NCI-H446 (cell line): Measurements from ENCODE around the gene NDUFAF7.
"Not testable (repeated sequence)": the region's sequence is repeated elsewhere in the genome, so short reads cannot be mapped to it uniquely, and the experiment has no call there.

Experiments
- DNase-seq, 2 experiments: peaks; one replicate each; lab custom pipeline; 2025; lab: John Stamatoyannopoulos, UW

The NDUFAF7 gene, protein sequence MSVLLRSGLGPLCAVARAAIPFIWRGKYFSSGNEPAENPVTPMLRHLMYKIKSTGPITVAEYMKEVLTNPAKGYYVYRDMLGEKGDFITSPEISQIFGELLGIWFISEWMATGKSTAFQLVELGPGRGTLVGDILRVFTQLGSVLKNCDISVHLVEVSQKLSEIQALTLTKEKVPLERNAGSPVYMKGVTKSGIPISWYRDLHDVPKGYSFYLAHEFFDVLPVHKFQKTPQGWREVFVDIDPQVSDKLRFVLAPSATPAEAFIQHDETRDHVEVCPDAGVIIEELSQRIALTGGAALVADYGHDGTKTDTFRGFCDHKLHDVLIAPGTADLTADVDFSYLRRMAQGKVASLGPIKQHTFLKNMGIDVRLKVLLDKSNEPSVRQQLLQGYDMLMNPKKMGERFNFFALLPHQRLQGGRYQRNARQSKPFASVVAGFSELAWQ

DNA sequence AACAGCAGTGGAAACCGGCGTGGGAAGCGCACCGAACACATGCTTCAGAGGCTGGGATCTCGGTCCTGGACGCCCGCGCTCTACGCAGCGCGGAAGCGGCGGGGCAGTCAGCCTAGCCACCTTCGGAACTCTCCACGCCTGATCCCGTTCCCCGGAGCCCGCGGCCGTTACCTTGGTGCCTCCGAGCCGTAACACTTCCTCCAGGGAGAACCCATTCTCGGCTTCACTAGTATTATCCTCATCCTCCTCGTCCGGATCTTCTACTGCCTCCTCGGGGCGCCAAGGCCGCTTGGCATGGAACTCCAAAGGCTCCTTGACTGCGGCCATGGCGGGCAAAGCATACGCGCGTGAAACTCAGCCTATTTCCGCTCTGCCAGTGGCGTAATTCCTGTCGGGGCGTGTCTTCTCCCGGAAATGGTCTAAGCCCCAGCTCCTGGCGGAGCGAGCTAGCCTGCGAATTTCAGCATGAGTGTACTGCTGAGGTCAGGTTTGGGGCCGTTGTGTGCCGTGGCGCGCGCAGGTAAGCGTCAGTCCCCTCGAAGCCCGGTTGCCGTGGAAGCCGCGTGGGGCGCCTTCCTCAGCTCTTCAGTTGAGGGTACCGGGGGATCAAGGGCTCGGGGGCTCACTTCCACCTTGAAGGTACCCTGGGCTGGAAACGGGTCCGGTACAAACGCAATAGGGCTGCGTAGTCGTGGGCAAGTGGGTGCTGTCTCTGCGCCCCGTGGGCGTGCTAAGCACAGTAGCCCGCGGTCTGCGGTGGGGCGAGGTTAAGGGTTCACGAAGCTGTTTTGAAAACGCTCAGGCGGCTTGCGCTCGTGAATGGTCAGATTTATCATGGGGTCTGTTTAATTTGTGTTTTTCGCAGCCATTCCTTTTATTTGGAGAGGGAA is at the start of gene NDUFAF7, which contains the start of gene CEBPZ:
NDUFAF7 (plus strand) TSS at position 418 of the 890 bp plus-strand sequence; CDS start at position 466, 48 bp downstream.
CEBPZ (minus strand) TSS at position 356 of the 890 bp plus-strand sequence; CDS start at position 327, 29 bp downstream.
- peak; percentile 77 to 89 for DNase-seq

DNA sequence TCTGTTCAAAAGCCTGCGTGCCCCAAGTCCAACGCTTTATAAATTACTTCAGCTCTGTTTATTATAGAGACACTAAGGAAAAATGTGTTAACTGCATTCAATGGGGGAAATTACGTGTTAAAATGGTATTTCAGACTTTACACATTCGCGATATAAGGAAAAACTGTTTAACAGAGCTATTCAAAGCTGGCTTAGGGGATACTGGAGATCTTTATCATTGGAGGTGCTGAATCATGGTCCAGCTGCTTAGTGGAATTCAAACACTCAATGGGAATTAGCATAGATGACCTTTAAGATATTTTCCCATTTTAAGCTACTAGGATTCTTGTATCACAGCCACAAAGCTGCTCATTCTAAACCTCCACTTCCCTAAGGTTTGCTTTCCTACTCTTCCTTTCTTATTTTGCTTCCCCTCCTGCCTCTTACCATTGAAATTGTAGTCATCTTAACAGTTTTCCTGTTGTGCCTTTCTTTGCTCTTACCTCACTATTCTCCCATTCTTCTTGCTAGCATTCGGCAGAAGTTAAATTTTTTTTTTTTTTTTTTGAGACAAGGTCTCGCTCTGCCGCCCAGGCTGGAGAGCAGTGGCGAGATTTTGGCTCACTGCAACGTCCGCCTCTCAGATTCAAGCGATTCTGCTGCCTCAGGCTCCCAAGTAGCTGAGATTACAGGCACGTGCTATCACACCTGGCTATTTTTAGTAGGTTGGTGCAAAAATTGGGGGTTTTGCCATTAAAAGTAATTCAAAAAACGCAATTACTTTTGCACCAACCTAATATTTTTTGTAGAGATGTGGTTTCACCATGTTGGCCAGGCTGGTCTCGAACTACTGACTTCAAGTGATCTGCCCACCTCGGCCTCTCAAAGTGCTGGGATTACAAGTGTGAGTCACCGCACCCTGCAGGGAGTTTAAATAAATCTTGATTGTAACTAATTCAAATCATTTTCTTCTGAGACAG is 49.5 kb upstream of the NDUFAF7 start:
- DNase-seq, result no peak

DNA sequence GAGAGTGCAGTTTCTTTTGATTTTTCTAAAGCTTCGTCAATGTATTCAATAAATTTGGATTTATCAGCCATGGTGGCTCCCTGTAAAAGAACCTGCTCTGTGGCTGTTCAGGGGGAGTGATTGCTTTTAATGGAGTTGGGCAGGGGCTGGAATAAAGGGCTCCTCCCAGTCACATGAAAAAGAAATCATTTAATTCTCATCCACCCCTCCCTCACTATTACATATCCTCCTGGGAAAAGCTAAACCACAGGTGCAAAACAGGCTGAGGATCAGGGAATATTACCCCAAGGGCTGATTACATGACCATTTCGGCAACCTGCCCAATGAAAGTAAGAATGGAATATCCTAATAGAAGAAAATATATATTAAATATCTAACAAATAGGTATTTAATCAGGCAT is 42.9 kb upstream of the NDUFAF7 start, which contains the start of gene SULT6B1:
SULT6B1 (minus strand) TSS at position 101 of the 400 bp plus-strand sequence; CDS start at position 71, 30 bp downstream.
- no peak for DNase-seq

DNA sequence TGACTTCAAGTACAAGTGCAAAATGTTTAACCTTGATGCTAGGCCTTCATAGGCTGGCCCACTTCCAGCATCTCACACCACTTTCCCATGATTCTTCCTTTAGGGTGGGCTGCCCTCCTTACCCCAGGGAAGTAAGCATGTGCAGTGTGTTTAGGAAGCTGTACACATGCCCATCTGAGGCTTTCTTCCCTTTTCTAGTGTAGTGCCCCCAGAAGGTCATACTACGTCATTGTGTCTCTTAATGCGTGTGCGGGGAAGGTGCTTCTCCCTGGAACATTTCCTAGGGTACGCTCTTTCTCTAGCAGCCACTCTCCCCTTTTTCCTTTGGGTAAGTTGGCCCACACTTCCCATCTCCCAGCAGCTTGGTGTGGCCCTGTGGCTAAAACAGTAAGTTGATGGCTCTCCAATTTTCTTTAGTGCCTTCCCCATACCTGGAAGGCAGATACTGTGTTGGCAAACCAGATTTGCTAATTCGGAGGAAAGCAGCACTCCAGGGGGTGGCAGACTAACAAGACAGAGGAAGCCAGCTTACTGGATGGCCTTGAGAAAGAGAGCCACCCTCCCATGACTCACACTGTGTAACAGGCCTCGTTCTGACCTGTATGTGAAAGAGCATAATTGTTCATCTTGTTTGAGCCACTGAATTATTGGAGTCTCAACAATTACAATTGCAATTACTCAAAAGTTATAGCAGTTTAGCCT is 41.9 kb upstream of the NDUFAF7 start:
- DNase-seq, result peak in 1 of 2 experiments; percentile 29

DNA sequence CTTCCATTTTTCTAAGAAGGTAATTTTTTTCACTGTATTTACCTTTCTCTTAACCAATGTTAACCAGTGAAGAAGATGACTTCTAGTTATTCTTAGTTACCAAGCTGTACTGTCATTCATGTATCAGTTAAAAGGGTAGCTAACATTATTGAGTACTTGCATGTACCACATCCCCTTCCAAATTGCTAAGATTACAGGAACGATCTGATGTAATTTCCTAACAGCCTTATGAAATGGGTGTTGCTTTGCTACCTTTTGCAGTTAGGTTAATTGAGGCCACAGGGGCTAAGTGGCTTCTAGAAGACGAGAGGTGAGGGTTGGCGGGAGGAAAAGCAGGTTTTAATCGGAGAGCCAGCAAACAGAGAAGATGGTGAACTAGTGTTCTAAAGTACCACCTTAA is 41.2 kb upstream of the NDUFAF7 start:
- DNase-seq, result no peak

DNA sequence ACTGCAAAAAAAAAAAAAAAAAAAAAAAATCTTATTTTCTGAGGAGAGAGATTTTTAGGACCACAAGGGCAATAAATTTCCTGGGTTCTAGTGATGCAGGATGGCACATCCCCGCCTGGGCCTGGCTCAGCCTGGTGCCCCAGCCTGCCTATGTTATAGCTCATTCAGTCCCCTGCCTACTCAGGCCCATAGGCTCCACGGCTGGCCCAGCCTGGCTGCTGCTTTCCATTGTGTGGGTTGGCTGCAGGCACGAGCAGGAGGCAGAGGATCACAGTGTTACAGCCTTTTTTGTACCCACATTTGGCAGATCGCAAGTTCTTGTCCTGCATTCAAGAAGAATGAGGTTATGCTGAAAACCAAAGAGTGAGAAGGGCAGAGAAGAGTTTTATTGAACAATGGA is 40.2 kb upstream of the NDUFAF7 start:
- DNase-seq, result no peak

DNA sequence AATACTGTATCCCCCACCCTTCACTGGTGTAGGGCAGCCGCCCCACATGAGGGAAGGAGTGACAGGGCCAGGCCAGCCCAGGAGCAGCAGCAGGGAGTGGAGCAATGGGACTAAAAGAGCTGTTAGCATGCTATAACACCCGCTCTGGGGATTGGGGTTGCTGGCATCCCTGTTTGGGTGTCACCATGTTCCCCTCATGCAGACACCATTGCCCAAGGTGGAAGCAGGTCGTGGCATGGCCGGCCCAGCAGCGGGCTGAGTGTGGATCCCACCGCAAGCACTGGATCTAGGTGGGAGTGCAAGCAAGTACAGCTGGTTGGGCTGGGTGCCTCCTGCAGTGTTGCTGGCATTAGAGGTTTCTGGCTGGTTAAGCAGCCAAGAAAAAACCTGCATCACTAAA is 39.7 kb upstream of the NDUFAF7 start:
- DNase-seq, result no peak

DNA sequence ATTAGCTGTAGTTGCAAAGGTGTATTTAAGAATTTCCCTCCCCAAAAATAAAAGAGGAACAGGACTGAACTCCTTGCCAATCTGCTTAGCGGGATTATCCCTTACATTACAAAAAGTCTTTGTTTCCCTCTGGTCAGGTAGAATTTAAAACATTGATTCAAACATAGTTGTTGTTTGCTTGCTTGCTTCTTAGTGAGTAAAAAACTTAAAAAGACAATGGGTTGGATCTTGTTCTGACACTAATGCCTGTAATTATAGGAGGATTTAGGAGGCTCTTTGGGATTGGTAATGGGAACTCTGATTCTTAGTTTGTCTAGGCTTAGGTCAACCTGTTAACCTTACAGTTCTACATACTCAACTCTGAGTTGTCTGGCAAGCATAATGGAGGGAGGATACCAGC is 38.9 kb upstream of the NDUFAF7 start:
- DNase-seq, result no peak

DNA sequence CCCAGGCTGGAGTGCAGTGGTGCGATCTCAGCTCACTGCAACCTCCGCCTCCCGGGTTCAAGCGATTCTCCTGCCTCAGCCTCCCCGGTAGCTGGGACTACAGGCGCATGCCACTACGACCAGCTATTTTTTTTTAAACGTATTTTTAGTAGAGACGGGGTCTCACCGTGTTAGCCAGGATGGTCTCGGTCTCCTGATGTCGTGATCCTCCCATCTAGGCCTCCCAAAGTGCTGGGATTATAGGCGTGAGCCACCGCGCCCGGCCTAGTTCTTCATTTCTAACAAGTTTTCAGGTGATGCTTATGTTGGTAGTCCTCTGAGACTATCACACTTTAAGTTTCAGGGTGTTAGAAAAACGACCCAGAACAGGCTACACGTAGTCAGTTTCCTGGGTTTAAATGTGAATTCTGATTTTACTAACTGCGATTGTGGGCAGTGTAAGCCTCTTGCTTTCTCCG is 35.6 kb upstream of the NDUFAF7 start:
- DNase-seq, result not testable (repeated sequence)

DNA sequence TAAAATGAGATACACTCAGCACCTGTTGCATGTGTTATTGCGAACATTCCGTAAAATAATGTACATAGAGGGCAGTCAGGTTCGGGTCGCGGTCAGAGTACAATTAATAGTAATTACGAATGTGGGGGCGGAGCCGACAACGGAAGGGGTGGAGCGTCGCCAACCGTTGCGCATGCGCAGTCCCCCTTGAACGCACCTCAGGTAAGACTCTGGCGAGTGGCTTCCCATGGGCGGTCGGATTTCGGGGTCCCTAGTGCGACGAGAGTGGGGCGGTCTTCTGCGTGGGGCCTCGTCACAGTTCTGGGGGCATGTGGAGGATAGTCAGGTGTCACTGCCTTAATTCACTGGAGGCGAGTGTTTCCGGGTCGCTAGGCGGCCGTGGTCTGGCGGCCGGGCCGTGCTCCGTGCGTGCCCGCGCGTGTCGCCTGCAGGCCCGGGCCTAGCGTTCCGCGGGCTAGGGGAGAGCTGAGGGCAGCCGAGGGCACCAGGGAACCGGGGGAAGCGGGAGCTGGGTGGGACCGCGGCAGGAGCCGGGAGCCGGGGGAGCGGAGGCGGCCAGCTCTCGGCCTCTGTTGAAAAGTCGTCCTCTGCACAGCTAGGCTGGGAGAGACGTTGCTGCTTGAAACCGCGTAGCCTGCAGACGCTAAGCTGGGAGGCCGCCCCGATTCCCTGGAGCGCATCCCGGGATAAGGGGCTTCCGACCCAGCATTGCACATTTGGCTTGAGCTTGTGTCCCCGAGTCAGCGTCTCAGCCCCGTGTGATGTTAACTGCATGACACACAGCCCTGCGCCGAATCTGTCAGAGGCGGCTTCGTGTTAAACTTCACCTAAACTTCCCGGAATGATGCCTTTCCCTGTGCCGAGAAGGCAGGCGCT is 34.9 kb upstream of the NDUFAF7 start, which contains the start of gene CEBPZOS:
CEBPZOS (plus strand) TSS at position 177 of the 876 bp plus-strand sequence. CDS start 3,209 bp downstream, outside the sequence.
- DNase-seq, result peak; percentile 73 to 85

DNA sequence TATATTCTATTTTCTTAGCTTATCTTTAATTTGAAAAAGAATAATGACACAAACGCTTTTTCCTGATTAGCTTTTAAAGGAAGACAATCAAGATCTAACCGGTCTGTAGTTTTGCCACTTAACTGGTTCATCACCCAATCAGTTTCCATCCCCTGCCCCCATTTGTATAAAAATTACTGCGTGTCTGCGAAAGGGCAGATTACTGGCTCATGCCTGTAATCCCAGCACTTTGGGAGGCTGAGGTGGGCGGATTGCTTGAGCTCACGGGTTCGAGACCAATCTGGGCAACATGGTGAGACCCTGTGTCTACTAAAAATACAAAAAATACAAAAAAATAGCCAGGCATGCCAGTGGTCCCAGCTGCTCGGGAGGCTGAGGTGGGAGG is 32.8 kb upstream of the NDUFAF7 start:
- DNase-seq, result no peak

DNA sequence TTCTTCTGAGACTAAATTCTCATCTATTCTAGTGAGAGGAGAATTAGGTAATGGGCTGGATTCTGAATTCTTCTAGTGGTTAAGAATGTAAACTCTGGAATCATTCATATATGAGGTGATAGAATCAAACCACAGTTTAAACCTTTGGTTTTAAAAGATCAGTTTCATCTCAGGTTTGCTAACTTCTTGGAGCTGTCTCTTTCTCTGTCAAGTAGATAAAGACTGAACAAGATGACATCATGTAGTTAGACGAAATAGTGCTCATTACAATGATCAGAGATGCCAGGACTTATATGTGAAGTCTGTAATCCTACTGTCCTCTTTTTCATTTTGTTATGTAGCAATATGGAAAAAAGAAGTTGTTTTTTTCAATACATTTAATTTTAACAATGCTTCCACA is 30.2 kb upstream of the NDUFAF7 start:
- no peak for DNase-seq

DNA sequence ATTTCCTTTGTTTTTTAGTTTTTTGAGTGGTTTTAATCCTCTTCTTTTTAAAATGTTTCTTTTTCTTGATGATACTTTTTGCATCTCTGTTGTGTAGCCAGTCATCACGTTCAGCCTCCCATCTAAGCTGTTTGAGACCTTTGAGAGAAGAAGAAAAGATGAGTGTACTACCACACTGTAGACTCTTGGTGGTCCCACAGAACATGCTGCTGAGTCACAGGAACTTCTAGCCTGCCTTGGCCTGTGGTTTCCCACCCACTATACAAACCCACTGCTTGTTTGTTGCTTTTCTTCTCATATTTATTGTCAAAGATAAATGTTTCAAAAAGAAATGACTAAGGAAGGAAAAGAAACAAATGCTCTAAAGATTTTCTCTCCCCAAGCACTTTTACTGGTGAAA is 29.7 kb upstream of the NDUFAF7 start:
- DNase-seq, result no peak

DNA sequence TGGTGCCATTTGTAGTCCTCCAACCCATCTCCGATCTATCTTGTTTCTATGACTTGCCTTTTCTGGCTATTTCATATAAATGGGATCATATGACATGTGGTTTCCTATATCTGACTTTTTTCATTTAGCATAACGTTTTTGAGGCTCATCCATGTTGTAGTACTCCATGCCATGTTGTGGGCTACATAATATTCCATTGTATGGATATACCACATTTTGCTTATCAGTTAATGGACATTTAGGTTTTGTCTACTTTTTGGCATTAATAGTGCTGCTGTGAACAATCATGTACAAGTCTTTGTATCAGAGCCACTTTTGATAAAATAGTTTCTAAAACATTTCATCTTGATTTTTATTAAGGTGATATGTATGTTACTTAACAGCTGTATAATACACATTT is 27.8 kb upstream of the NDUFAF7 start:
- DNase-seq, result no peak

DNA sequence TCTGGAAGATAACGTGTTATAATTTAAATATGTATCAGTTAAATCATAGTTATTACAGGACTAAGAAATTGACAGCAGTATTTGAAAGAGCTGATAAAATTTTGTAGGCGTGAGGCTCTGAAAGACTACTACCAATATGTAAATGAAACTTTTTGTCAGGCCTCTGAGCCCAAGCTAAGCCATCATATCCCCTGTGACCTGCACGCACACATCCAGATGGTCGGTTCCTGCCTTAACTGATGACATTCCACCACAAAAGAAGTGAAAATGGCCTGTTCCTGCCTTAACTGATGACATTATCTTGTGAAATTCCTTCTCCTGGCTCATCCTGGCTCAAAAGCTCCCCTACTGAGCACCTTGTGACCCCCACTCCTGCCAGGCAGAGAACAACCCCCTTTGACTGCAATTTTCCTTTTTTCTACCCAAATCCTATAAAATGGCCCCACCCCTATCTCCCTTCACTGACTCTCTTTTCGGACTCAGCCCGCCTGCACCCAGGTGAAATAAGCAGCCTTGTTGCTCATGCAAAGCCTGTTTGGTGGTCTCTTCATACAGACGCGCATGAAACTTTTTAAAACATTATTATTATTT is 26.3 kb upstream of the NDUFAF7 start:
- DNase-seq, result not testable (repeated sequence)

DNA sequence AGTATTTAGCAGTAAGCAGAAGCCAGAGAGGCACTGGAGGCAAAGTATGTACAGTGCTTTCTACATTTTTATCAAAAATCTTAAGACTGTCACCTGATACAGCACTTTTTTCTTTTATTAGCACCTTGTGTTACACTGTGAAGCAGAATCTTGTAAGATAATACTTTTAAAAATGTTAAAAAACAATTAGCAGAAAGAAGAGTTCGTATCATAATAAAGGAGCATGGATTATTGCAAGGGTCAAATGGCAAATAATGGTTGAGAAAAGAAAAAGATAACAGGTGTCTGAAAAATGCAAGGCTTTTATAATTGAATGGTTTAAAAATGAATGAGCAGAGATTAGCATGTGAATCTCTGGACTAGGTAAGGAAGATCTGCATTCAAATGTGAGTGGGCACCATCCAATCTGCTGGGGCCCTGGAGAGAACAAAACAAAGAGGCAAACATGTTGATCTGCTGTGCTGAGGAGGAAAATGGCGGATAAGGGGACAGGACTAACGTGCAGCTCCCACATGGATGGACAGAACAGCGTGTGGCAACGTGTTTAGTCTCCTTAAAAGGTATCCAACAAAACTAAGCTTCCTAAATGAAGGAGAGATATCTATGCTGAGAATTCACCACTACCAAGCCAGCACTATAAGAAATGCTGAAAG is 25.6 kb upstream of the NDUFAF7 start:
- DNase-seq, result no peak

DNA sequence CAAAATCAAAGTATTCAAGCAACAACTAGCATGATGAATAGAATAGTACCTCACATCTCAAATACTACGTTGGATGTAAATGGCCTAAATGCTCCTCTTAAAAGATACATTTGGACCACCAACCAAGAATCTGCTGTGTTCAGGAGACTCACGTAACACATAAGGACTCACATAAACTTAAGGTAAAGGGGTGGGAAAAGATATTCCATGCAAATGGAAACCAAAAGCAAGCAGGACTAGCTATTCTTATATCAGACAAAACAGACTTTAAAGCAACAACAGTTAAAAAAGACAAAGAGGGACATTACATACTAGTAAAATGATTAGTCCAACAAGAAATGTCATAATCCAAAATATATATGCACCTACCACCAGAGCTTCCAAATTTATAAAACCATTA is 24.7 kb upstream of the NDUFAF7 start:
- not testable (repeated sequence) for DNase-seq

DNA sequence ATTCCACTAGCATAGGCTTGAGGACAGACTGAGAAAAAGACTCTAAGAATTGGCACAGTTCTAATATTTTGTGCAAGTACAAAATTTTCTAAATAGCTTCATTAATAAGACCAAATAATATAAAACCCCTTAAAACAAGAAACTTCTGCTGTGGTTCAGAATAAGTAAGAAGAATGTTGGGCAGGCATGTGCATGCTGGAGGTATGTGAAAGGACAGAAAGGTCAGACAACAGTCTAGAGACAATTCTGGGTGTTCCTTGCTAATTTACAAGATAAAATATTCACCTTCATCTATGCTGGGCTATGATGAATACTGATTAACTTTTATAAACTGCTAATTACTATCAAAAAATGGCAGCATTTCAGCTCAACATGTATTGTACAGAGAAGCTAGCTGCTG is 20.2 kb upstream of the NDUFAF7 start:
- DNase-seq, result no peak

DNA sequence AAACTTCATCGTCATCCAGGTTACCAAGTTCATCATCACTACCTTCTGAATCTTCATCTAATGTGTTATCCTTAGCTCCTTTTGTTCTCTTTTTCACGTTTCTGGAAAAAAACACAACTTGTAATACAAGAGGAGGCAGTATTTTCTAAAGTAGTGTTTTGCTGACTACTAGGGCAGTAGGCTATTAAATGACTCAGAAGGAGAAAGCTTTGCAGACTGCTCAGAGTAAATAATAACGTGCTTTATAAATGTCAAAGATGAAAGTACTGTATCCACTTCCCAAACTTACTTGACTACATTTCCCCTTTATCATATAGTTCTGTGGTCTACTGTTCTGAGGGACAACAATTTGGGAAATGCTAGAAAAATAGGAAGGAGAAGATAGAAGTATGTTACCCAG is 19.5 kb upstream of the NDUFAF7 start:
- no peak for DNase-seq
